MM.1S (cell line): ENCODE data around the gene HLA-G.

ENCODE experiments used
- DNase-seq: peaks from one replicate; pipeline ENCODE4 v3.0.0-alpha.2; 2015
- H2AFZ ChIP-seq: fragments of 300-600 bp; sonication (generic); 2 replicates; pipeline ENCODE4 v1.6.0; 2016; ENCODE audit warnings: antibody characterized with exemption, low read length
- H3F3A ChIP-seq: fragments of 300-600 bp; sonication (generic); 2 replicates; pipeline ENCODE4 v1.6.1; 2016; ENCODE audit warnings: mild to moderate bottlenecking, antibody characterized with exemption, low read length, moderate library complexity, mixed read lengths; ENCODE audit not compliant: insufficient read depth
- H3K27ac ChIP-seq: fragments of 300-600 bp; sonication (generic); 2 replicates; pipeline ENCODE4 v1.5.1; 2016; ENCODE audit warnings: mild to moderate bottlenecking, low read length
- H3K27me3 ChIP-seq: fragments of 300-600 bp; sonication (generic); replicated peaks from 2 replicates; pipeline ENCODE4 v1.6.0; 2016; ENCODE audit warnings: low read length; ENCODE audit not compliant: insufficient read depth
- H3K36me3 ChIP-seq: fragments of 300-600 bp; sonication (generic); replicated peaks from 2 replicates; pipeline ENCODE4 v1.6.1; 2016; ENCODE audit warnings: mild to moderate bottlenecking, low read length, mixed read lengths; ENCODE audit not compliant: insufficient read depth
- H3K4me1 ChIP-seq: fragments of 300-600 bp; sonication (generic); 2 replicates; pipeline ENCODE4 v1.6.1; 2016; ENCODE audit warnings: low read length, mixed read lengths
- H3K4me2 ChIP-seq: fragments of 300-600 bp; sonication (generic); 2 replicates; pipeline ENCODE4 v1.6.0; 2016; ENCODE audit warnings: low read depth, low read length
- H3K4me3 ChIP-seq: fragments of 300-600 bp; sonication (generic); 2 replicates; pipeline ENCODE4 v1.5.1; 2016; ENCODE audit warnings: low read length, mixed read lengths
- H3K79me2 ChIP-seq: fragments of 300-600 bp; sonication (generic); 2 replicates; pipeline ENCODE4 v1.6.1; 2016; ENCODE audit warnings: mixed run types, low read length, mixed read lengths
- H3K9ac ChIP-seq: fragments of 300-600 bp; sonication (generic); 2 replicates; pipeline ENCODE4 v1.6.1; 2016; ENCODE audit warnings: low read length, mixed read lengths
- H3K9me2 ChIP-seq: fragments of 300-600 bp; sonication (generic); replicated peaks from 2 replicates; pipeline ENCODE4 v1.6.1; 2016; ENCODE audit warnings: mild to moderate bottlenecking, low read length, mixed read lengths; ENCODE audit not compliant: insufficient read depth
- H3K9me3 ChIP-seq: fragments of 300-600 bp; sonication (generic); replicated peaks from 2 replicates; pipeline ENCODE4 v1.6.1; 2016; ENCODE audit warnings: mild to moderate bottlenecking, low read length, mixed read lengths; ENCODE audit not compliant: insufficient read depth
- H4K20me1 ChIP-seq: fragments of 300-600 bp; sonication (generic); 2 replicates; pipeline ENCODE4 v1.6.1; 2016; ENCODE audit warnings: mild to moderate bottlenecking, low read length, moderate library complexity, mixed read lengths; ENCODE audit not compliant: insufficient read depth
- EZH2 ChIP-seq: fragments of 300-600 bp; sonication (generic); optimal IDR thresholded peaks from 2 replicates; pipeline ENCODE3; 2017; ENCODE audit warnings: low read depth, mild to moderate bottlenecking, antibody characterized with exemption, low read length, mixed read lengths
- EZH2phosphoT487 ChIP-seq: fragments of 300-600 bp; sonication (generic); IDR thresholded peaks from 2 replicates; pipeline ENCODE4 v1.6.1; 2018; ENCODE audit warnings: antibody characterized with exemption, low read length
- TF ChIP-seq, protein P1 (sequence below): fragments of 300-600 bp; sonication (generic); IDR thresholded peaks from 2 replicates; pipeline ENCODE4 v1.5.1; 2016; ENCODE audit warnings: antibody characterized with exemption, low read length, mixed read lengths

Gene HLA-G

DNA sequence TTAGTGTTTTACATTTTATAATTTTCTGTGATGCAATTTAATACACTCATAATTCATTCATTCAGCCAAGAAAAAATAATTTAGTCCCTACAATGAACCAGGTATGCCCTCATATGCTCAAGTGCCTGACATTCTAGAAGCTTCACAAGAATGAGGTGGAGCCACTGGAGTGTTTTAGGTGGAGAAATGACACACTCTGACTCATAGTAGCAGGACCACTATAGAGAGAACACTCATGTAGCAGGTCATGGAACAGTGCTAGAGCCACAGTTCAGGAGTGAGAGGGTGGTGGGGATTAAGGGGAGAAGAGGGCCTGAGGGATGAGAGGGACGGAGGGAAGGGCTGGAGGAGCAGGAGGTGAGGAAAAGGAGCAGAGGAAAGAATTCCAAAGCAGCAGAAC, 1.4 kb upstream of the HLA-G start:
- H3K9ac ChIP-seq = no peak overlapping the region
- H3K4me2 ChIP-seq = no peak overlapping the region
- no peaks in the 10 kb centered on the region for H3K79me2 ChIP-seq
- TF ChIP-seq EZH2 = no peak
- TF ChIP-seq, protein P1, sequence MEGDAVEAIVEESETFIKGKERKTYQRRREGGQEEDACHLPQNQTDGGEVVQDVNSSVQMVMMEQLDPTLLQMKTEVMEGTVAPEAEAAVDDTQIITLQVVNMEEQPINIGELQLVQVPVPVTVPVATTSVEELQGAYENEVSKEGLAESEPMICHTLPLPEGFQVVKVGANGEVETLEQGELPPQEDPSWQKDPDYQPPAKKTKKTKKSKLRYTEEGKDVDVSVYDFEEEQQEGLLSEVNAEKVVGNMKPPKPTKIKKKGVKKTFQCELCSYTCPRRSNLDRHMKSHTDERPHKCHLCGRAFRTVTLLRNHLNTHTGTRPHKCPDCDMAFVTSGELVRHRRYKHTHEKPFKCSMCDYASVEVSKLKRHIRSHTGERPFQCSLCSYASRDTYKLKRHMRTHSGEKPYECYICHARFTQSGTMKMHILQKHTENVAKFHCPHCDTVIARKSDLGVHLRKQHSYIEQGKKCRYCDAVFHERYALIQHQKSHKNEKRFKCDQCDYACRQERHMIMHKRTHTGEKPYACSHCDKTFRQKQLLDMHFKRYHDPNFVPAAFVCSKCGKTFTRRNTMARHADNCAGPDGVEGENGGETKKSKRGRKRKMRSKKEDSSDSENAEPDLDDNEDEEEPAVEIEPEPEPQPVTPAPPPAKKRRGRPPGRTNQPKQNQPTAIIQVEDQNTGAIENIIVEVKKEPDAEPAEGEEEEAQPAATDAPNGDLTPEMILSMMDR = no peak
- no peak for TF ChIP-seq EZH2phosphoT487
- no peaks in the 10 kb centered on the region for H3F3A ChIP-seq
- no peaks in the 10 kb centered on the region for H3K9me2 ChIP-seq
- H2AFZ ChIP-seq = no peak overlapping the region
- H4K20me1 ChIP-seq = no peaks in the 10 kb centered on the region
- DNase-seq = no peak
- H3K4me3 ChIP-seq = no peak overlapping the region
- H3K36me3 ChIP-seq = no peaks in the 10 kb centered on the region
- H3K4me1 ChIP-seq = no peaks in the 10 kb centered on the region
- no peaks in the 10 kb centered on the region for H3K9me3 ChIP-seq
- H3K27ac ChIP-seq = no peak overlapping the region
- H3K27me3 ChIP-seq = no peaks in the 10 kb centered on the region

DNA sequence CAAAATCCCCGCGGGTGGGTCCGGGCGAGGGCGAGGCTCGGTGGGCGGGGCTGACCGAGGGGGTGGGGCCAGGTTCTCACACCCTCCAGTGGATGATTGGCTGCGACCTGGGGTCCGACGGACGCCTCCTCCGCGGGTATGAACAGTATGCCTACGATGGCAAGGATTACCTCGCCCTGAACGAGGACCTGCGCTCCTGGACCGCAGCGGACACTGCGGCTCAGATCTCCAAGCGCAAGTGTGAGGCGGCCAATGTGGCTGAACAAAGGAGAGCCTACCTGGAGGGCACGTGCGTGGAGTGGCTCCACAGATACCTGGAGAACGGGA, 809 bp downstream of the HLA-G start:
- TF ChIP-seq EZH2phosphoT487 = no peak
- no peak for TF ChIP-seq EZH2
- TF ChIP-seq, protein P1 = no peak
- Histone ChIP-seq H3K27me3 (no peaks in the 10 kb centered on the region), H3K27ac (no peak overlapping the region), H3K36me3 (no peaks in the 10 kb centered on the region), H3K9me2 (no peaks in the 10 kb centered on the region), H3K4me1 (no peaks in the 10 kb centered on the region), H3K9me3 (no peaks in the 10 kb centered on the region), H4K20me1 (no peaks in the 10 kb centered on the region), H3K4me3 (no peak overlapping the region), H3K4me2 (no peak overlapping the region), H3K9ac (no peak overlapping the region), H3K79me2 (no peaks in the 10 kb centered on the region), H2AFZ (no peak overlapping the region), H3F3A (no peaks in the 10 kb centered on the region)
- DNase-seq = no peak

DNA sequence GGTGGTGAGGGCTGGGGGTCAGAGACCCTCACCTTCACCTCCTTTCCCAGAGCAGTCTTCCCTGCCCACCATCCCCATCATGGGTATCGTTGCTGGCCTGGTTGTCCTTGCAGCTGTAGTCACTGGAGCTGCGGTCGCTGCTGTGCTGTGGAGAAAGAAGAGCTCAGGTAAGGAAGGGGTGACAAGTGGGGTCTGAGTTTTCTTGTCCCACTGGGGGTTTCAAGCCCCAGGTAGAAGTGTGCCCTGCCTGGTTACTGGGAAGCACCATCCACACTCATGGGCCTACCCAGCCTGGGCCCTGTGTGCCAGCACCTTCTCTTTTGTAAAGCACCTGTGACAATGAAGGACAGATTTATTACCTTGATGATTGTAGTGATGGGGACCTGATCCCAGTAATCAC, 2.1 kb downstream of the HLA-G start:
- Histone ChIP-seq H3K9me3 (no peaks in the 10 kb centered on the region), H3K4me3 (no peak overlapping the region), H3K27me3 (no peaks in the 10 kb centered on the region), H3K79me2 (no peaks in the 10 kb centered on the region), H3K9me2 (no peaks in the 10 kb centered on the region), H4K20me1 (no peaks in the 10 kb centered on the region), H3K36me3 (no peaks in the 10 kb centered on the region), H3K4me1 (no peaks in the 10 kb centered on the region), H2AFZ (no peak overlapping the region), H3K4me2 (no peak overlapping the region), H3K27ac (no peak overlapping the region), H3K9ac (no peak overlapping the region), H3F3A (no peaks in the 10 kb centered on the region)
- TF ChIP-seq EZH2 (no peak), EZH2phosphoT487 (no peak)
- TF ChIP-seq, protein P1 = no peak
- DNase-seq = no peak

DNA sequence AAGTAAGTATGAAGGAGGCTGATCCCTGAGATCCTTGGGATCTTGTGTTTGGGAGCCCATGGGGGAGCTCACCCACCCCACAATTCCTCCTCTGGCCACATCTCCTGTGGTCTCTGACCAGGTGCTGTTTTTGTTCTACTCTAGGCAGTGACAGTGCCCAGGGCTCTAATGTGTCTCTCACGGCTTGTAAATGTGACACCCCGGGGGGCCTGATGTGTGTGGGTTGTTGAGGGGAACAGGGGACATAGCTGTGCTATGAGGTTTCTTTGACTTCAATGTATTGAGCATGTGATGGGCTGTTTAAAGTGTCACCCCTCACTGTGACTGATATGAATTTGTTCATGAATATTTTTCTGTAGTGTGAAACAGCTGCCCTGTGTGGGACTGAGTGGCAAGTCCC, 2.8 kb downstream of the HLA-G start:
- Histone ChIP-seq H3K4me2 (no peak overlapping the region), H3K36me3 (no peaks in the 10 kb centered on the region), H2AFZ (no peak overlapping the region), H3K9me3 (no peaks in the 10 kb centered on the region), H3K4me1 (no peaks in the 10 kb centered on the region), H3K4me3 (no peak overlapping the region), H3K27me3 (no peaks in the 10 kb centered on the region), H3K27ac (no peak overlapping the region), H3K9ac (no peak overlapping the region), H3K79me2 (no peaks in the 10 kb centered on the region), H4K20me1 (no peaks in the 10 kb centered on the region), H3F3A (no peaks in the 10 kb centered on the region), H3K9me2 (no peaks in the 10 kb centered on the region)
- TF ChIP-seq EZH2phosphoT487 = no peak
- no peak for TF ChIP-seq EZH2
- TF ChIP-seq, protein P1 = no peak
- DNase-seq = no peak
